K562 (cell line): Measurements from ENCODE around the gene ADCY5.

Experiments
- CHCHD3 ChIP-seq: fragments of 250-450 bp; sonication (Bioruptor Pico); IDR thresholded peaks from 2 replicates; pipeline ENCODE4 v2.1.2; 2022; ENCODE audit warnings: mild to moderate bottlenecking
- CTCF ChIP-seq, 3 experiments: IDR thresholded peaks in 2 of 3; conservative IDR thresholded peaks in 1 of 3; 2 replicates each; pipeline ENCODE4 v1.5.1; 2011 to 2012; ENCODE audit warnings: low read length in 3 of 3, mild to moderate bottlenecking in 3 of 3, control low read depth in 2 of 3, improper control_type of control experiment in 1 of 3, inconsistent platforms in 1 of 3, low read depth in 1 of 3, mixed read lengths in 1 of 3, moderate library complexity in 1 of 3; ENCODE audit not compliant: insufficient read depth in 2 of 3
- HDGF ChIP-seq: fragments of 450-650 bp; IDR thresholded peaks from 2 replicates; pipeline ENCODE4 v1.6.1; 2016
- KDM1A ChIP-seq, 2 experiments: fragments of 450-650 bp; IDR thresholded peaks; 2 replicates each; pipeline ENCODE4 v1.6.1; 2016; ENCODE audit warnings: mild to moderate bottlenecking in 2 of 2
- PML ChIP-seq: IDR thresholded peaks from 2 replicates; pipeline ENCODE4 v1.6.1; 2012; ENCODE audit warnings: low read length, inconsistent platforms
- POLR2A ChIP-seq: fragments of 450-650 bp; conservative IDR thresholded peaks from 2 replicates; pipeline ENCODE4 v1.6.1; 2016
- PRPF4 ChIP-seq: fragments of 200-400 bp; formaldehyde crosslinking; IDR thresholded peaks from one replicate; pipeline ENCODE4 v1.6.1; 2017; ENCODE audit warnings: low read length, low read depth, mild to moderate bottlenecking; ENCODE audit not compliant: insufficient read depth, poor library complexity, severe bottlenecking
- SMARCA5 ChIP-seq: fragments of 450-650 bp; IDR thresholded peaks from 2 replicates; pipeline ENCODE4 v1.6.1; 2016
- TAF1 ChIP-seq: IDR thresholded peaks from 2 replicates; pipeline ENCODE4 v1.6.1; 2011; ENCODE audit warnings: mild to moderate bottlenecking, low read length, moderate library complexity; ENCODE audit not compliant: insufficient read depth, control insufficient read depth, severe bottlenecking; ENCODE audit errors: extremely low read depth
- ZNF24 ChIP-seq: fragments of 450-650 bp; IDR thresholded peaks from 2 replicates; pipeline ENCODE4 v1.6.1; 2016
- ZNF282 ChIP-seq: sonication (generic); formaldehyde crosslinking; IDR thresholded peaks from 2 replicates; pipeline ENCODE4 v1.8.1; 2023; ENCODE audit warnings: missing genetic modification reagents
- ZNF707 ChIP-seq: fragments of 250-450 bp; sonication (Bioruptor Pico); conservative IDR thresholded peaks from 2 replicates; pipeline ENCODE4 v1.8.0; 2022; ENCODE audit warnings: inconsistent platforms, mild to moderate bottlenecking, moderate library complexity

GRCh38 chr3:123386477-123387040 lies 62.3 kb downstream of the ADCY5 start:
- TF ChIP-seq POLR2A (no peak), HDGF (no peak), ZNF24 (peak; percentile 24; the same call in 1 of the 2 replicates), PRPF4 (no peak), SMARCA5 (no peak), ZNF707 (no peak), TAF1 (no peak), CHCHD3 (no peak), PML (no peak), ZNF282 (no peak), CTCF (IDR thresholded peaks at IDR 0.05 in 2 of 3, conservative IDR thresholded peaks at IDR 0.05 in 1 of 3; ENCODE audit: insufficient read depth in 2 of 3, low read depth in 1 of 3, low read length in 3 of 3) (no peak), KDM1A (IDR thresholded peaks at IDR 0.05) (no peak)
